Limb (tissue), 2 donors: Measurements from ENCODE around the gene SPINK4.

Source experiments
- DNase-seq, 2 donors: peaks; one replicate each; pipeline ENCODE4 v3.0.0-alpha.2; 2016; ENCODE audit errors: extremely low spot score in 2 of 2

The SPINK4 gene

GRCh38 chr9:33229359-33230114 is 10.4 kb upstream of the SPINK4 start:
- DNase-seq = no peak

DNA sequence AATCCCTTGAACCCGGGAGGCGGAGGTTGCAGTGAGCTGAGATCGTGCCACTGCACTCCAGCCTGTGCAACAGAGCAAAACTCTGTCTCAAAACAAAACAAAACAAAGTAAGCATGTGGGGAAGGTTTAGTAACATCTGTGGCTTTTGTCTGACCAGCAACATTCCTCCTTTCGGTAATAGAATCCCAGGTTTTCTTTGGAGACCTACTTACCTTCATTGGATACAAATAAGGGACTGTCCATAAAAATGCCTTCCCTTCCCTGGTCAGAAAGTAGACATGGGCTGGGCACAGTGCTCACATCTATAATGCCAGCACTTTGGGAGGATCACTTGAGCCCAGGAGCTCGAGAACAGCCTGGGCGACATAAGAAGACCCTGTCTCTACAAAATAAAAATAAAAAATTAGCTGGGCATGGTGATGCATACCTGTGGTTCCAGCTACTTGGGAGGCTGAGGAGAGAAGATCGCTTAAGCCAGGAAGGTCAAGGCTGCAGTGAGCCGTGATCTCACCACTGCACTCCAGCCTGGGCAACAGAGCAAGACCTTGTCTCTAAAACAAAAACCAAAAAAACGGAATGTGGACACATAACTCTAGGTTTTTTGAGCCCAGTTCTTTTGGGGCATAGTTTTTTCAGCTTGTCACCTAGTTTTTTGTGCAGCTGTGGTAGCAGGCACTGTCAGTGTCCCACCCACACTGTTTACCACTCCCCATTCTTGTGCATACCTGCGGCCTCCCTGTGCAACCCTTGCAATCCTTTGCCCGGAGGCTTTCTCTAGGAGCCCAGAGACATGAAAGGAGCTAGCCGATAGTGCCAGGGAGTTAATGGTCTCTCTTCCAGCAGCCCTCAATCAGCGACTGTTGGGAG is 9.0 kb upstream of the SPINK4 start:
- DNase-seq = no peak

DNA sequence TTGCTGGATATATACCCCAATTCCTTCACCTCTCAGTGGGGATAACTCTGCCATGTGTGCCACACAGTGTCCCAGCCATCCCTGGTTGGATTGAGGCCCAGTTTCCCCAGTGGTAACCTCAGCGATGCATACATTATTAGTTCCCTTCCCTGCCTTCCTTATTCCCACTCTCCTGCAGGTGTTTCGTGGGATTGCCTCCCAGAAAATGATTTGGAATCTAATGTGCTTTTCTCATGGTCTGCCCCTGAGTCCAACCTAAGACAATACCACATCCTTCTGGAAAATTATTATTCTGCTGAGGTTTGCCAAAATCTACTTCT is 8.4 kb upstream of the SPINK4 start:
- no peak for DNase-seq

- DNase-seq = no peak
Measured at GRCh38 chr9:33232815-33233214, 7.2 kb upstream of the SPINK4 start.

DNA sequence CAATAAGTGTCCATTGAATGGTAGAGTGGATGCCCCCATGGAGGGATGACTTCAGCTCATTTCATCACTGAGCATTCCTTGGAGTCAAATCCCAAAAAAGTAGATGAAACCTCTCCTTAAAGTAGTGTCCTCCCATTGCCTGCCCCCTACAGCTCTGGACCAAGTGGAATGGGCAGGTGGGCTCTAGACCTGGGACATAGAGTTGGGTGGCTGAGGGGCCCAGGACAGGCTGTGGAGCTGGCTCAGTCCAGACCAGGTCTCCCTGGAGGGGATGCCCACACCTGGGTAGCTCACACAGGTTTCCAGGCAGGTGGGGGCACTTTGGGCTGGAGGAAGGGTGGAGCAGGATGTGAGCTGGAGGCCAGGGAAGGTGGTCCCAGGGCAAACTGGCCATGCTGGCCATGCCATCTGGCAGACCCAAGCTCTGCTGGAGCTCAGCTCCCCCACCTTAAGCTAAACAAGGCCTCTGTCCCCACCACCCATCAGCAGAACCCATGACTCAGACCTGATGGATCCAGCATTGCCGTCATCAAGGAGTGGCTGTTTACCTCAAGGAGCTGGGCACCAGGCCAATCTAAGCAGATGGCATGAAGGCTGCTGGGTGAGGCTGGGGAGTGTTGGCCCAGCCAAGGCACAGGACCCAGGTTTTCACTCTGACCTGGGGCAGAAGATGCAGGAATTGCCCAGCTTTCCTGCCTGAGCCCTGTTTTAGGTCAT is 6.2 kb upstream of the SPINK4 start:
- DNase-seq = no peak

GRCh38 chr9:33234511-33235467 is 5.2 kb upstream of the SPINK4 start:
- DNase-seq = no peak

DNA sequence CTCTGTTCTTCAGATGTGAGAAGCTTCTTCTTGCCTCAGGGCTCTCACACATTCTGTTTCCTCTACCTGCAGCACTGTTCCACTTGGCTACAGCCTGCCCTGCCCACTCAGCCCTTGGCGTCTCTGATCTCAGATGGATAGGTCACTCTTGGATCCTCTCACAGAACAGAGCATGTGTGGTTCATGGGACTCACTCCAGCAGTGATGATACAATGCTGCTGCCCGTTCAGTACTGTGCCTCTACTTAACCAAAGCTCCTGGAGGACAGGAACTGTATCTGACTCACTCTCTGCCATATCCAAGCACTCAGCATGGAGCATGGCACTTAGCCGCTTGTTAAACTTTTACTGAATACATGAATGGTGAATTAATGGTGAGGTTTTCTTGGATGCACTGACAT is 3.4 kb upstream of the SPINK4 start:
- DNase-seq = no peak

GRCh38 chr9:33241298-33241697 is 1.3 kb downstream of the SPINK4 start:
- no peak for DNase-seq

- DNase-seq = no peak
Measured at GRCh38 chr9:33242609-33243134, 2.7 kb downstream of the SPINK4 start.

DNA sequence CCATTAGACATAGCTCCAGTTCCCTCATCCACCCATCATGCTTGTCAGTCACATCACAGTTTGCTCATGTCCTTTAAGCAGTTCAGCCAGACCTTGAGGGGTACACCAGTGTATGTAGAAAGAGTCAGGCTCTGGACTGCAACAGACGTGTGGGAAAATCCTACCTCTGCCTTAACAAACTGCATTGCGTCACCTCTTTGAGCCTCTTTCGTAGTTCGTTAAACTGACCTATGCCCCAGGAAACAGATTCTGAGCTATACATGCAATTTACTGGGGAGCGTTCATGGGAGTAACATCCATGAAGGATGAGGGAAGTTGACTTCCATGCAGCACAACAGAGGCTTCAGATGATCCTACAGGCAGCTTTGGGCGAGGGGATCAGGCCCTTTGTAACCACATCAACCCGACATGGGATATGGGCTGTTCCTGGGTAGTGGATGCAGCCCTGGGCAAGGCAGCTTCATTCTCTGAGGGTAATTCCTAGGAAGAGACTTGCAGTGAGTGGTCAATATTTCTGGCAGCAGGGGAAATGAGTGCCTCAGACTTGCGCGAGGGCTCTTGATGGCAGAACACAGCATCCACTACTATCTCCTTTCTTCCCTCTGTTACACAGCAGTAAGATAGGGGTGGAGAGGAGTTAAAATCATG is 4.3 kb downstream of the SPINK4 start:
- DNase-seq = no peak

DNA sequence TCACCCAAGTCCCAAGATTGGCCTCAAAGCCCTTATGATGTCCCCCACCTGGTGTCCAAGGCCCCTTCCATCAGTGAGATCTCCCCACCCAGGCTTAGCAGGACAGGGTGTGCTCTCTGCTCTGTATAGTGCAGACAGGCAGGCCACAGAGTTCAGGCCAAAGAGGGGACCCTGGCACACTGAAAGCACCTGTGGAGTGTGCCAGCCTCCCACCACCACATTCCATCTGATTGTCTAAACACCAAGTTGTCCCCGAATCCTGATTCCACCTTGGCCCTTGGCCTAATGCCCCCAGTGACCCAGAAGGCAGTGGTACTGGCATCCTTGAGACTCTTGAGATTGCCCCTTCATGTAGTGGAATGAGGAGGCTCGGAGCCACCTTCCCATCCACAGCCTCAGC is 5.4 kb downstream of the SPINK4 start:
- DNase-seq = no peak

GRCh38 chr9:33246269-33246860 is 6.4 kb downstream of the SPINK4 start:
- no peak for DNase-seq

DNA sequence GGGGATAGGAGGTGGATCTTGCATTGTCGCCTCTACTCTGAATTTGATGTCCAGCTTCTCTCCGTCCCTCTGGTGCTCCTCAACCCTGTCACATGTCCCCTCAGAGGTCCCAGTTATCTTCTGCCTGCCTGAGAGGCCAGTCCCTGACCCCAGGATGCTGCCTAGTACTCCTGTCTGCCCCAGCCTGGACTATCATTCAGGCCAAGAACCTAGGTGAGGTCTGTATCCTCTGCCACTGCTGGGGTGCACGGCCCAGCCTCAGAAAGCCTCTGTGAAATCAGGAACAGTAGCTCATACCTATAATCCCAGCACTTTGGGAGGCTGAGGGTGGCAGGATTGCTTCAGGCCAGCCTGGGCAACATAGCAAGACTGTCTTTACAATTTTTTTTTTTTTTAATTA is 8.6 kb downstream of the SPINK4 start:
- no peak for DNase-seq

DNA sequence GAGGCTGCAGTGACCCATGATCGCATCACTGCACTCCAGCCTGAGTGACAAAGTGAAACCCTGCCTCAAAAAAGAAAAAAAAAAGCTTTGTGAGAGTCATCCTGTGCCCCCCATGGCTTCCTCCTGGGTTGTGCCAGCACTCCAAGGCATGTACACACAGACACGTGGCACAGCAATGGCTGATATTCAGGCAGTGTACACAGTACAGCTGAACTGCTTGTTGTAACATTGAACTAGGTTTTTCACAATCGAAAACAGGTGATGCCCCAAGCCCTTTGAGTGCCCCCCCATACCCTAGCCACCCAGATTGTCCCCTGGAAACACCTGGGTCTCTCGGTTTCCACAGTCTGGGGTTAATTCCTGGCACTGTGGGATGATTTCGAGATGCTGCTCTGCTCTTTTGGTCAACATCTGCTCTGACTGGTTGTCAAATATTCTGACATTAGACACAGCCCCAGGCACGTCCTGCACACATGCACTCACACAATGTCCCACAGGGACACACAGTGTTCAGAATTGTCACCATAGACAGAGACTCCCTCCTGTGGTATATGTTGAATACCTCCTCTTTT is 9.2 kb downstream of the SPINK4 start:
- DNase-seq = no peak

GRCh38 chr9:33249983-33250382 is 10.0 kb downstream of the SPINK4 start:
- DNase-seq = no peak

DNA sequence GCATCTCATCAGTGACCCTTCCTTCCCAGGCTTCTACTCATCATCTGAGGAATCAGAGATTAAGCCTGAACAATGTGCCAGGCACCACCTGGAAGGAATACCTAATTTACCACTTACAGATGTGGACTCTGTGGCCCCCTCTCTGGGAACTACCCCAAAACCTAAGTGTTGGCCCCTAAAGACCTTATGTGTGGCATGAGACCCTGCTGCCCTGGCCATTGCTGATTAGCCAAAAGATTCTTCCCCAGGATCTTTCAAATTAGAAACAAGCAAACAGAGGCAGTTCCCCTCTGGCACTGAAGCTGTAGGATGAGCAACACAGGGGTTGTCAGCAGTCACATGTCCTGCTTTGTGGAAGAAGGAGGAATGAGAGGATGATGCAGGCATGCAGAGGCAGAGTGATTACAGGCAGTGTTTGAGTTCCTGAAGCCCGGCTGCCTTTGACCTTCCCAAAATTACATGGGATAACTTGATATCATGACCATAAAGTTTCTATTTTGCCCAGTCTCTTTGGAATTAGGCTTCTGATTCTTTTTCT is 10.6 kb downstream of the SPINK4 start:
- no peak for DNase-seq

DNA sequence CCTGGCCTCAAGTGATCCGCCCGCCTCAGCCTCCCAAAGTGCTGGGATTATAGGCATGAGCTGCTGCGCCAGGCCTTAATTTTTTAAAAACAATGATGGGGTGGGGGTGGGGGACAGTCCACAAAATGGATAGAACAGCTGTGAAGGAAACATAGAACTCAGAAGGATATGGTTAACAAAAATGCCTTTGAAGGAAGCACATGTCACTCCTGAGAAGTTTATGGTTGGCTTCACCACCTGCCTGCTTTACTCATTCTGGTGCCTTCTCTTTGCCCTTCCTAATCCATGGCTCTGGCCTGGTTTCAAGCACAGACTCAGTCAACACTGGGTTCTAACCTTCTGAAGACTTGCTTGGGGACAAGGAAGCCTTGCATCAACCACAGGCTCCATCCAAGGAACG is 14.2 kb downstream of the SPINK4 start:
- no peak for DNase-seq

DNA sequence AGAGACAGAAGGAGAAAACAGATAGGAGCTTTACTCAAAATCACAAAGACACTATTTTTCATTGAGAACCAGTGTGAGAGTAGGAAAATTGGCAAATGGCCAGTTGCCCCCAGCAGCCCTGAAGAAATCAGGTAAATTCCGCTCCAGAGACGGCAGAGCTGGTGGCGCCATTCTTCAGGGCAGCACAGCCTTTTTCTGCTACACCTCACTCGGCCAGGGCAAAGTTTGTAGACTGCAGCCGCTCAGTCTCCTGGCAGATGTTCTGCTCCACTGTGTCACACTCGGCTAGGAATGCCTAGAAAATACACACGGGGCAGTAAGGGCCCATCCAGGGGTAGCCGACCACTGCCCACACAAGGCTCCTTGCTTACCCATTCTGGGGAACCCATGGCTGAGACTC is 15.0 kb downstream of the SPINK4 start:
- no peak for DNase-seq

- DNase-seq = no peak
Measured at GRCh38 chr9:33255471-33255870, 15.5 kb downstream of the SPINK4 start.
